GM23338 (cell line): Measurements from ENCODE around the gene UQCR11.

ENCODE experiments used
- CREB1 ChIP-seq: fragments of 250-450 bp; sonication (Bioruptor Pico); IDR thresholded peaks from 2 replicates; pipeline ENCODE4 v1.5.0; 2020; ENCODE audit warnings: low read depth, mild to moderate bottlenecking, moderate library complexity
- ETS1 ChIP-seq: IDR thresholded peaks from 2 replicates; pipeline ENCODE4 v1.6.1; 2016; ENCODE audit warnings: antibody characterized with exemption
- EZH2 ChIP-seq: fragments of 200-600 bp; sonication (generic); IDR thresholded peaks from one replicate; pipeline ENCODE4 v1.8.0; 2017; ENCODE audit warnings: antibody characterized with exemption, mild to moderate bottlenecking, low read depth; ENCODE audit not compliant: unreplicated experiment
- EZH2phosphoT487 ChIP-seq: fragments of 200-600 bp; sonication (generic); IDR thresholded peaks from one replicate; pipeline ENCODE4 v1.8.1; 2018; ENCODE audit warnings: antibody characterized with exemption; ENCODE audit not compliant: unreplicated experiment
- JUNB ChIP-seq: IDR thresholded peaks from one replicate; pipeline ENCODE4 v1.6.1; 2016; ENCODE audit warnings: antibody characterized with exemption; ENCODE audit not compliant: unreplicated experiment
- POLR2AphosphoS5 ChIP-seq: IDR thresholded peaks from 2 replicates; pipeline ENCODE4 v1.6.1; 2016; ENCODE audit warnings: antibody characterized with exemption, low read depth
- REST ChIP-seq: IDR thresholded peaks from one replicate; pipeline ENCODE4 v1.6.1; 2018; ENCODE audit warnings: antibody characterized with exemption; ENCODE audit not compliant: unreplicated experiment
- ZNF331 ChIP-seq: fragments of 250-450 bp; sonication (Bioruptor Pico); IDR thresholded peaks from 2 replicates; pipeline ENCODE4 v1.5.0; 2020; ENCODE audit warnings: low read depth, mild to moderate bottlenecking, moderate library complexity
- TF ChIP-seq, protein P1 (sequence below), 2 experiments: fragments of 200-600 bp in 1 of 2; sonication (generic) in 1 of 2; conservative IDR thresholded peaks; 2 replicates each; pipeline versions ENCODE4 v1.5.1 to v1.6.1; 2016 to 2017; ENCODE audit warnings: antibody characterized with exemption in 2 of 2, low read depth in 2 of 2, mild to moderate bottlenecking in 2 of 2, moderate library complexity in 1 of 2

- TF ChIP-seq REST (no peak), POLR2AphosphoS5 (no peak), EZH2 (no peak), ZNF331 (CRISPR knock-in tag) (no peak), CREB1 (no peak), JUNB (no peak), EZH2phosphoT487 (no peak), ETS1 (no peak)
- TF ChIP-seq, protein P1, sequence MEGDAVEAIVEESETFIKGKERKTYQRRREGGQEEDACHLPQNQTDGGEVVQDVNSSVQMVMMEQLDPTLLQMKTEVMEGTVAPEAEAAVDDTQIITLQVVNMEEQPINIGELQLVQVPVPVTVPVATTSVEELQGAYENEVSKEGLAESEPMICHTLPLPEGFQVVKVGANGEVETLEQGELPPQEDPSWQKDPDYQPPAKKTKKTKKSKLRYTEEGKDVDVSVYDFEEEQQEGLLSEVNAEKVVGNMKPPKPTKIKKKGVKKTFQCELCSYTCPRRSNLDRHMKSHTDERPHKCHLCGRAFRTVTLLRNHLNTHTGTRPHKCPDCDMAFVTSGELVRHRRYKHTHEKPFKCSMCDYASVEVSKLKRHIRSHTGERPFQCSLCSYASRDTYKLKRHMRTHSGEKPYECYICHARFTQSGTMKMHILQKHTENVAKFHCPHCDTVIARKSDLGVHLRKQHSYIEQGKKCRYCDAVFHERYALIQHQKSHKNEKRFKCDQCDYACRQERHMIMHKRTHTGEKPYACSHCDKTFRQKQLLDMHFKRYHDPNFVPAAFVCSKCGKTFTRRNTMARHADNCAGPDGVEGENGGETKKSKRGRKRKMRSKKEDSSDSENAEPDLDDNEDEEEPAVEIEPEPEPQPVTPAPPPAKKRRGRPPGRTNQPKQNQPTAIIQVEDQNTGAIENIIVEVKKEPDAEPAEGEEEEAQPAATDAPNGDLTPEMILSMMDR (conservative IDR thresholded peaks at IDR 0.05; ENCODE audit: low read depth in 2 of 2), result no peak
Measured at GRCh38 chr19:1553415-1553814, 51.8 kb downstream of the UQCR11 start.
